K562 (cell line): ENCODE results near the gene GRHL3. TPM values are rescaled to one million over a fixed set of nuclear protein-coding genes. Genes with fewer than 3 reads are reported as not detected.

Experiments
- CTCF ChIP-seq, 3 experiments: IDR thresholded peaks in 2 of 3; conservative IDR thresholded peaks in 1 of 3; 2 replicates each; pipeline ENCODE4 v1.5.1; 2011 to 2012; ENCODE audit warnings: low read length in 3 of 3, mild to moderate bottlenecking in 3 of 3, control low read depth in 2 of 3, improper control_type of control experiment in 1 of 3, inconsistent platforms in 1 of 3, low read depth in 1 of 3, mixed read lengths in 1 of 3, moderate library complexity in 1 of 3; ENCODE audit not compliant: insufficient read depth in 2 of 3
- CTCFL ChIP-seq: IDR thresholded peaks from 2 replicates; pipeline ENCODE4 v1.6.1; 2011; ENCODE audit warnings: borderline replicate concordance, low read depth, mild to moderate bottlenecking, moderate library complexity, low read length; ENCODE audit not compliant: insufficient read depth, poor library complexity, severe bottlenecking
- RFX1 ChIP-seq: fragments of 450-650 bp; IDR thresholded peaks from 2 replicates; pipeline ENCODE4 v1.6.1; 2016; ENCODE audit warnings: mild to moderate bottlenecking, moderate library complexity
- SMC3 ChIP-seq: conservative IDR thresholded peaks from 2 replicates; pipeline ENCODE4 v1.6.1; 2011; ENCODE audit warnings: low read depth, low read length, improper control_type of control experiment; ENCODE audit not compliant: insufficient read depth
- SPI1 ChIP-seq: IDR thresholded peaks from 2 replicates; pipeline ENCODE4 v1.6.1; 2011; ENCODE audit warnings: low read depth, low read length, control low read depth, borderline replicate concordance
- polyA plus RNA-seq, 8 experiments: library from polyadenylated mRNA; depleted of rRNA in 4 of 8; stranded (reverse) in 5 of 8; unstranded in 3 of 8; fragments of >200 nt; fragmentation: Nextera tagmentation in 2 of 8; fragmentation: Illumina TruSeq in 1 of 8; extraction: Ambion mirVana in 2 of 8; extraction: Trizol in 1 of 8; gene quantifications; 2 replicates each; pipeline versions ENCODE4 v1.2.1 to v1.2.3, GENCODE V29; 2011 to 2014; ENCODE audit warnings: inconsistent platforms in 1 of 8, missing spikeins in 1 of 8
- total RNA-seq, 7 experiments: library from RNA; depleted of rRNA in 6 of 7; stranded (reverse); fragments of >200 nt in 6 of 7; fragmentation: Illumina TruSeq in 2 of 7; extraction: Trizol in 2 of 7; gene quantifications; 2 replicates each; pipeline versions ENCODE4 v1.2.1 to v1.2.3, GENCODE V29; 2011 to 2021; ENCODE audit warnings: low replicate concordance in 1 of 7

The GRHL3 gene
- total and polyA plus RNA-seq, 9 of the 15 experiments (the other 6 are each of a cell fraction or from before 2014, with no cell fraction given): 0.01 to 0.04 TPM; not detected in 7

- TF ChIP-seq CTCF (IDR thresholded peaks at IDR 0.05 in 2 of 3, conservative IDR thresholded peaks at IDR 0.05 in 1 of 3; ENCODE audit: insufficient read depth in 2 of 3, low read depth in 1 of 3, low read length in 3 of 3) (peak; percentile 91 to 99 (median 99)), SPI1 (peak; percentile 80), SMC3 (peak; percentile 42; the same call in 1 of the 2 replicates), RFX1 (no peak), CTCFL (peak; percentile 10)
- TF ChIP-seq, all 486 proteins: peak for 8
These were observed 66.2 kb downstream of the GRHL3 start (continued) for GRCh38 chr1:24385160-24385940.
